GM10266 (cell line): Measurements from ENCODE around the gene CAPSL.

Source experiments
- DNase-seq: peaks from one replicate; pipeline ENCODE4 v3.0.0; 2012; ENCODE audit errors: extremely low spot score
- CTCF ChIP-seq: IDR thresholded peaks from 2 replicates; pipeline ENCODE4 v1.5.1; 2012; ENCODE audit warnings: mild to moderate bottlenecking, low read depth; ENCODE audit not compliant: control insufficient read depth, insufficient read depth; ENCODE audit errors: missing control alignments

CAPSL gene

GRCh38 chr5:35908228-35908627 is 30.2 kb downstream of the CAPSL start:
- no peak for DNase-seq
- no peak for TF ChIP-seq CTCF

GRCh38 chr5:35904443-35905132 is 33.8 kb downstream of the CAPSL start:
- peak; percentile 69 for DNase-seq
- no peak for TF ChIP-seq CTCF

GRCh38 chr5:35903631-35904203 is 34.7 kb downstream of the CAPSL start:
- no peak for DNase-seq
- no peak for TF ChIP-seq CTCF

- no peak for TF ChIP-seq CTCF
- peak; percentile 45 for DNase-seq
These were observed 36.3 kb downstream of the CAPSL start for GRCh38 chr5:35902046-35902672.

GRCh38 chr5:35900972-35901695 is 37.3 kb downstream of the CAPSL start:
- no peak for TF ChIP-seq CTCF
- no peak for DNase-seq

- no peak for TF ChIP-seq CTCF
- peak; percentile 70 for DNase-seq
These were observed 38.6 kb downstream of the CAPSL start for GRCh38 chr5:35899800-35900199.
